Left ventricle myocardium inferior (tissue), 1 donor: Measurements from ENCODE around the gene SNAP29. TPM values are rescaled to one million over a fixed set of nuclear protein-coding genes. Genes with fewer than 3 reads are reported as not detected.
"Not testable (repeated sequence)": the region's sequence is repeated elsewhere in the genome, so short reads cannot be mapped to it uniquely, and the experiment has no call there.

Experiments used
- DNase-seq: peaks from one replicate; pipeline ENCODE4 v3.0.0-alpha.2; 2020
- H3K27ac ChIP-seq: fragments of 200-600 bp; replicated peaks from 2 replicates; pipeline ENCODE4 v1.8.0; 2021
- H3K27me3 ChIP-seq: fragments of 200-600 bp; 2 replicates; pipeline ENCODE4 v1.8.0; 2021; ENCODE audit warnings: low read depth
- H3K36me3 ChIP-seq: fragments of 200-600 bp; 2 replicates; pipeline ENCODE4 v1.8.0; 2021
- H3K4me1 ChIP-seq: fragments of 200-600 bp; 2 replicates; pipeline ENCODE4 v1.8.0; 2021
- H3K4me3 ChIP-seq: fragments of 200-600 bp; 2 replicates; pipeline ENCODE4 v1.8.0; 2021; ENCODE audit warnings: mild to moderate bottlenecking, moderate library complexity
- H3K9me3 ChIP-seq: fragments of 200-600 bp; replicated peaks from 2 replicates; pipeline ENCODE4 v1.8.0; 2021
- CTCF ChIP-seq: fragments of 200-600 bp; IDR thresholded peaks from 2 replicates; pipeline ENCODE4 v1.8.0; 2021; ENCODE audit warnings: antibody characterized with exemption, mild to moderate bottlenecking, borderline replicate concordance
- intact Hi-C: fragments of 100-400 bp; cut with micrococcal nuclease; formaldehyde crosslinking; loops from one replicate; pipeline ENCODE4 v1.11.0; 2022
- total RNA-seq: library from RNA; stranded (reverse); fragmentation: NEBNext Ultra II Directional; extraction: Animal tissue kit (Norgen Biotek cat#: 25700); gene quantifications from one replicate; pipeline ENCODE4 v1.2.1, GENCODE V29; 2021
- donor health status: DM: no; HTN: yes; CAD: no; lungs with severe emphysema.

The SNAP29 gene
- total RNA-seq, 1 donor from 2014 or later = 25.8 TPM

GRCh38 chr22:20930004-20930403, 71.2 kb downstream of the SNAP29 start:
- Histone ChIP-seq H3K4me1 (peaks cover 52% of the 10 kb centered on the region), H3K9me3 (no peaks in the 10 kb centered on the region), H3K36me3 (peaks cover 15% of the 10 kb centered on the region), H3K4me3 (no peak overlapping the region), H3K27ac (no peak overlapping the region), H3K27me3 (no peaks in the 10 kb centered on the region)
- TF ChIP-seq CTCF = no peak
- no peak for DNase-seq
- intact Hi-C loops = no loop called here

DNA sequence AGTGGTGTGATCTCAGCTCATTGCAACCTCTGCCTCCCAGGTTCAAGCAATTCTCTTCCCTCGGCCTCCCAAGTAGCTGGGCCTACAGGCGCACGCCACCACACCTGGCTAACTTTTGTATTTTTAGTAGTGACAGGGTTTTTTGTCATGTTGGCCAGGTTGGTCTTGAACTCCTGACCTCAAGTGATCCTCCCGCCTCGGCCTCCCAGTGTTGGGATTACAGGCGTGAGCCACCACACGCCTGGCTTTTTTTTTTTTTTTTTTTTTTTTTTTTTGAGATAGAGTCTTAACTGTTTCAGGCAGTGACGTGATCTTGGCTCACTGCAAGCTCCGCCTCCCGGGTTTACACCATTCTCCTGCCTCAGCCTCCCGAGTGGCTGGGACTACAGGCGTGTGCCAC, 71.6 kb downstream of the SNAP29 start:
- intact Hi-C loops, H3K27ac ChIP-seq, H3K9me3 ChIP-seq, H3K27me3 ChIP-seq, DNase-seq, H3K4me3 ChIP-seq: not testable (repeated sequence)
- Histone ChIP-seq H3K36me3 (peaks cover 19% of the 10 kb centered on the region), H3K4me1 (peaks cover 56% of the 10 kb centered on the region)

- Histone ChIP-seq H3K9me3 (no peaks in the 10 kb centered on the region), H3K36me3 (peaks cover 27% of the 10 kb centered on the region), H3K27me3 (no peaks in the 10 kb centered on the region), H3K4me1 (peaks cover 54% of the 10 kb centered on the region), H3K4me3 (no peak overlapping the region), H3K27ac (no peak overlapping the region)
- DNase-seq = no peak
- no peak for TF ChIP-seq CTCF
- intact Hi-C loops = no loop called here
Measured at GRCh38 chr22:20931126-20931654, 72.4 kb downstream of the SNAP29 start.

GRCh38 chr22:20933910-20934309, 75.1 kb downstream of the SNAP29 start:
- Histone ChIP-seq H3K27me3 (no peaks in the 10 kb centered on the region), H3K9me3 (no peaks in the 10 kb centered on the region), H3K27ac (no peak overlapping the region), H3K4me3 (no peak overlapping the region), H3K36me3 (peaks cover 36% of the 10 kb centered on the region), H3K4me1 (peaks cover 71% of the 10 kb centered on the region)
- no peak for TF ChIP-seq CTCF
- DNase-seq = no peak
- intact Hi-C loops = no loop called here

DNA sequence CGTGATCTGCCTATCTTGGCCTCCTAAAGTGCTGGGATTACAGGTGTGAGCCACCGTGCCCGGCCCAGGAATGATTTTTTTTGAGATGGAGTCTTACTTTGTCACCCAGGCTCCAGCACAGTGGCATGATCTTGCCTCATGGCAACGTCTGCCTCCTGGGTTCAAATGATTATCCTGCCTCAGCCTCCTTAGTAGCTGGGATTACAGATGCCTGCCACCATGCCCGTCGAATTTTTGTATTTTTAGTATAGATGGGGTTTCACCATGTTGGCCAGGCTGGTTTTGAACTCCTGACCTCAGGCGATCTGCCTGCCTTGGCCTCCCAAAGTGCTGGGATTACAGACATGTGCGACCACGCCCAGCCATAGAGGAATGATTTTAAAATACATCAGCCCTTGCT, 76.2 kb downstream of the SNAP29 start:
- H3K27ac ChIP-seq, H3K9me3 ChIP-seq, H3K27me3 ChIP-seq, intact Hi-C loops, DNase-seq, H3K4me3 ChIP-seq: not testable (repeated sequence)
- Histone ChIP-seq H3K4me1 (peaks cover 76% of the 10 kb centered on the region), H3K36me3 (peaks cover 36% of the 10 kb centered on the region)

GRCh38 chr22:20935780-20936539, 77.2 kb downstream of the SNAP29 start:
- intact Hi-C loops, DNase-seq: not testable (repeated sequence)

DNA sequence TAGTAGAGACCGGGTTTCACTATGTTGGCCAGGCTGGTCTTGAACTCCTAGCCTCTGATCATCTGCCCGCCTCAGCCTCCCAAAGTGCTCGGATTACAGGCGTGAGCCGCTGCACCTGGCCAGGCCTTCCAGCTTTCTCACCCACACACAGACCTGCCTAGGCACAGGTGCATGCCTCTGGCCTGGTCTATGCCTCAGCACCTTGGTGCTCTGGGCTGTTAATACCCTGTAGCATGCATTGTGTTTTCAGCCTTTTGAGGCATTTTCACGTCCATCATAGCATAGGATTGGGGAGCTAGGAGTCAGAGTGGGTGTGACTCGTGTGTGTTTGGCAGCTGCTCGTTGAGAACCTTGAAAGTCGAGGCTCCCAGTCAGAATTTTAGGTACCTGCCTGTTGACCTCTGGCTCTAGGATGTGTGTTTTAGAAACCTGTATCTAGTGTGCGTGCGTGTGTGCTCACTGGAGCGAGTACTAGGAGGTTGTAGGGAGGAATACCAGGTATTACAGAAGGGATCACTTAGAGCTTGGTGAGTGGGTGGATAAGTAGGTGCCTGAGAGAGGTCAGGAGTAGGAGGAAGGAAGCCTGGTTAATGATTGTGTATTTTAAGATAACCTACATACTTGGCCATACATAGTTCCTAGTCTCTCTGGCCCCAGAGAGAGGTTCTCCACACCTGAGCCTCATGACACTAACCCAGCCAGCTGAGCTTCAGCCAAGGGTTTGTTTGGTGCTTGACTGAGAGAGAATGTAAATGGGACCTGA, 78.4 kb downstream of the SNAP29 start:
- Histone ChIP-seq H3K36me3 (peaks cover 36% of the 10 kb centered on the region), H3K4me1 (peaks cover 79% of the 10 kb centered on the region)
- intact Hi-C loops = no loop called here

More at GRCh38 chr22:20935780-20936539, 77.2 kb downstream of the SNAP29 start:
- peaks cover 82% of the 10 kb centered on the region for H3K4me1 ChIP-seq
- H3K27ac ChIP-seq, H3K4me3 ChIP-seq, H3K27me3 ChIP-seq, H3K9me3 ChIP-seq: not testable (repeated sequence)
- H3K36me3 ChIP-seq = peaks cover 36% of the 10 kb centered on the region

More for the DNA sequence above, 78.4 kb downstream of the SNAP29 start:
- H3K9me3 ChIP-seq = no peaks in the 10 kb centered on the region
- no peak for DNase-seq
- TF ChIP-seq CTCF = no peak
- no peak overlapping the region for H3K27ac ChIP-seq
- no peaks in the 10 kb centered on the region for H3K27me3 ChIP-seq
- no peak overlapping the region for H3K4me3 ChIP-seq
